ENCODE data around the gene CAPN8.

The CAPN8 gene

DNA sequence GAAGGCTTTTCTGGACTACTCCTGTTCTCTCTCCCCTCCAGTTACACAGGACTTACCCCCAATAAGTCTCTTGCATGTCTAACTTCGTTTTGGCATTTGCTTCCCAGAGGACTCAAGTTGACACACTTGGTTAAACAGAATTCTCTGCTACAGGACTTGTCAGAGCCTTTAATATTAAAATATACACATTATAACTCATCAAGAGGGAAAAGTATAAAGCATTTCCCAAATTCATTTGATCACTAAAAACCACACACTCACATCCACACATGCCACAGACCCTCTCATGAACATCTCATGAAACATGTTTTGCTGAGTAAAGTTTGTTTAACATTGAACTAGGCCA is 38.1 kb upstream of the CAPN8 start:
- Histone ChIP-seq H3K36me3 (no peaks in the 10 kb centered on the region), H3K9me3 (no peaks in the 10 kb centered on the region), H3K27me3 (no peaks in the 10 kb centered on the region), H3K4me3 (ENCODE audit: low read depth, low read length) (no peak overlapping the region), H3K4me1 (peaks cover 10% of the 10 kb centered on the region)
- TF ChIP-seq, protein P1, sequence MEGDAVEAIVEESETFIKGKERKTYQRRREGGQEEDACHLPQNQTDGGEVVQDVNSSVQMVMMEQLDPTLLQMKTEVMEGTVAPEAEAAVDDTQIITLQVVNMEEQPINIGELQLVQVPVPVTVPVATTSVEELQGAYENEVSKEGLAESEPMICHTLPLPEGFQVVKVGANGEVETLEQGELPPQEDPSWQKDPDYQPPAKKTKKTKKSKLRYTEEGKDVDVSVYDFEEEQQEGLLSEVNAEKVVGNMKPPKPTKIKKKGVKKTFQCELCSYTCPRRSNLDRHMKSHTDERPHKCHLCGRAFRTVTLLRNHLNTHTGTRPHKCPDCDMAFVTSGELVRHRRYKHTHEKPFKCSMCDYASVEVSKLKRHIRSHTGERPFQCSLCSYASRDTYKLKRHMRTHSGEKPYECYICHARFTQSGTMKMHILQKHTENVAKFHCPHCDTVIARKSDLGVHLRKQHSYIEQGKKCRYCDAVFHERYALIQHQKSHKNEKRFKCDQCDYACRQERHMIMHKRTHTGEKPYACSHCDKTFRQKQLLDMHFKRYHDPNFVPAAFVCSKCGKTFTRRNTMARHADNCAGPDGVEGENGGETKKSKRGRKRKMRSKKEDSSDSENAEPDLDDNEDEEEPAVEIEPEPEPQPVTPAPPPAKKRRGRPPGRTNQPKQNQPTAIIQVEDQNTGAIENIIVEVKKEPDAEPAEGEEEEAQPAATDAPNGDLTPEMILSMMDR (IDR thresholded peaks at IDR 0.05; ENCODE audit: low read depth, low read length) = no peak
- DNase-seq = no peak

DNA sequence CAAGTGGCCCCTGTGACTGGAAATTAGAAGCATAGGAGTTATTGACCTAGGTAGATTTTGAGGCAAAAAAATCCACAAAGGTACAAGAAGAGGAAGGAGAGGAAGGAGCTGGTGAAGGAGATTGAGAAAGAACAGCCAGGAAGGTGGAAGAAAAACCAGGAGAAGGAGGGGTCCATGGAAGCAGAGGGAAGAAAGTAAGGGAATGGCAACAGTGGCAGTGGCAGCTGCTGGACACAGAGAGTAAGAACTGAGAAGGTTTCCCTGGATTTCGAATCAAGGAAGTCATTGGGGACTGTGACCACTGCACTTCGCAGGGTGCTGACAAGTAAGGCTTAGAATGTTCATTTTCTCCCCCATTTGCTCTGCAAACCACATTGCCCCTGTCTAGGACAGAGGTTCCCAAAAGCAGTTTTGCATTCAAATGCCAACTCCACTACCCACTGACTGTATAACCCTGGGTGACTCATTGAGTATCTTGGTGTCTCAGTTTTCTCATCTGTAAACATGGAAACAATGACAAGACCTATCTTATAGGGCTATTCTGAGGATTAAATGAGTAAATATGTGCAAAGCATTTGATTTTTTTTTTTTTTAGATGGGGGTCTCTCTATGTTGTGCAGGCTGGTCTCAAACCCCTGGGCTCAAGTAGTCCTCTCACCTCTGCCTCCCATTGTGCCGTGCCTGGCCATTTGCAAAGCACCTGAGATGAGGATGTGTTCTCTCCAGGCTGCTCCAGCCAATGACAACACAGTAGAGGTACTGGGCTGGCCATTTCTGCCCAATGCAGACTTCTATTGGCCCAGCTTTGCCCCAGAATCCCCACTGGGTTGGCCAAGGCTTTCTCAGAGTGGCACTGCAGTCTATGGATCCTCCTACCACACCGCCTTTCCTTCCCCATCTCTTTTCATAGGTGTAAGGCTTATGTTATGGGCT is 37.5 kb upstream of the CAPN8 start:
- Histone ChIP-seq H3K27me3 (no peaks in the 10 kb centered on the region), H3K36me3 (no peaks in the 10 kb centered on the region), H3K4me1 (peaks cover 10% of the 10 kb centered on the region), H3K4me3 (ENCODE audit: low read depth, low read length) (no peak overlapping the region), H3K9me3 (no peaks in the 10 kb centered on the region)
- DNase-seq = no peak
- TF ChIP-seq, protein P1 (IDR thresholded peaks at IDR 0.05; ENCODE audit: low read depth, low read length) = no peak

DNA sequence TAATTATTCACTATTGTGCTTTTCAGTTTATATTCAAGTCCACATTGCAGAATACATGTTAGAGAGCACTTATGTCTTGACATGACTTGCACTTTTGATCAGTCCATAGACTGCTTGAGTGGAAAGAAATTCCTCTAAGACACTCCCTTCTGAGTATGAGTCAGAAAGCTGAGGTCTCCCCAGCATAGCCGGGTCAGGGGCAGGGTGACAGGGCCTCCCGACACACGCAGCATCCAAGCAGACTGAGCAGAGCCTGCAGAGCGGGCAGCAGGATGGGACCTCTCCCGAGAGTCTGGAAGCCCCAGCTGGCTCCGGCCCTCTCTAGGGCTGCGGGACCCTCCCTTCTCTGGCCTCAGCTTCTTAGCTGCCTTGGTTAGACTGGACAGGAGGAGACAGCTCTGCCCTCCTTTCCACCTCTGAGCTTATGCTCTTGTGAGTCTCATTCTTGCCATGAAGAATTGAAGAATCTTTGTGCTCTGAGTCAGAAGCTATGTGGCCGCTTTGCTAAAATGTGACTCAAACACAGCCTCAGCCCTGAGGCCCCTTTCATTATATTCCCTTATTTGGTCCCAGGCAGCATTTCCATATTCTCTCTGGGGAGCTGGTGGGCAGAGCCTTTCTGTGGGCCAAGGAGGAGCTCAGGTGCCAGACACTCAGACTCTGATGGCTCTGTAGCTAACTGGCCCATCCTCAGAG is 35.6 kb upstream of the CAPN8 start:
- H3K9me3 ChIP-seq = no peaks in the 10 kb centered on the region
- DNase-seq = no peak
- no peaks in the 10 kb centered on the region for H3K27me3 ChIP-seq
- H3K36me3 ChIP-seq = no peaks in the 10 kb centered on the region
- TF ChIP-seq, protein P1 (IDR thresholded peaks at IDR 0.05; ENCODE audit: low read depth, low read length) = no peak
- peaks cover 2% of the 10 kb centered on the region; the same call in 1 of the 2 replicates for H3K4me1 ChIP-seq
- no peak overlapping the region for H3K4me3 ChIP-seq (ENCODE audit: low read depth, low read length)

- no peak overlapping the region for H3K4me3 ChIP-seq (ENCODE audit: low read depth, low read length)
- DNase-seq = no peak
- no peaks in the 10 kb centered on the region for H3K4me1 ChIP-seq
- TF ChIP-seq, protein P1 (IDR thresholded peaks at IDR 0.05; ENCODE audit: low read depth, low read length) = no peak
- H3K27me3 ChIP-seq = no peaks in the 10 kb centered on the region
- no peaks in the 10 kb centered on the region for H3K9me3 ChIP-seq
- H3K36me3 ChIP-seq = no peaks in the 10 kb centered on the region
These were observed 35.0 kb upstream of the CAPN8 start for GRCh38 chr1:223700388-223700918.

DNA sequence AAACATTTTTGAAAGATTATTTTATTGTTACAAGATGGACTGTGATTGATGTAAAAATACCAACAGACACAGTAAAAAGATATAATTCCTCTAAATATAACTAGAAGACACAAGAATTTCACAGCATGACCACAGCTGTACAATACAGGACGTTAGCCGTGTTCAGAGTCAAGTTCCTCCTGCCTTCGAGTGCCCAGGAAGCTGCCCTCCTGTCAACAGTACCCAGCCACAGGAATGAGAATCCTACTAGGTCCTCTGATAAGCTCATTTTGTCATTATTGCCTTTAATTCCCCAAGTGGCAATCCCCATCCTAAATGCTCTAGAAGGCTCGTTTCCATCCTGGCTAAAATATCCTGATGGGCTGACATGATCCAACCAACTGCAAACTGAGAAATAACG is 30.4 kb upstream of the CAPN8 start:
- DNase-seq = no peak
- Histone ChIP-seq H3K36me3 (no peaks in the 10 kb centered on the region), H3K4me3 (ENCODE audit: low read depth, low read length) (no peak overlapping the region), H3K27me3 (0 out of 2 replicates have a peak, but pooled peaks cover under 1% of the 10 kb centered on the region), H3K4me1 (no peaks in the 10 kb centered on the region), H3K9me3 (no peaks in the 10 kb centered on the region)
- TF ChIP-seq, protein P1 (IDR thresholded peaks at IDR 0.05; ENCODE audit: low read depth, low read length) = no peak

Measured in BE2C (cell line).